B cell (primary cell): ENCODE measurements around the gene MCTS1. TPM values are rescaled to one million over a fixed set of nuclear protein-coding genes. Genes with fewer than 3 reads are reported as not detected.

Source experiments
- ATAC-seq: fragments of 200-7000 bp; cut with Tn5 transposase; one replicate; pipeline ENCODE4 v1.10.0; 2021; ENCODE audit warnings: low read depth, mild to moderate bottlenecking, moderate number of reproducible peaks, moderate library complexity
- CTCF ChIA-PET: fragments of 350-600 bp; sonication (Branson Sonifier 250); formaldehyde crosslinking; loops from one replicate; lab custom pipeline; 2021; ENCODE audit warnings: antibody characterized with exemption, inconsistent platforms; lab: Charles Lee
- POLR2A ChIA-PET: fragments of 350-600 bp; sonication (Branson Sonifier 250); formaldehyde crosslinking; loops from one replicate; lab custom pipeline; 2021; ENCODE audit warnings: antibody characterized with exemption; lab: Charles Lee
- DNase-seq: peaks from one replicate; pipeline ENCODE4 v3.0.0; 2013
- H2AFZ ChIP-seq: 2 replicates; pipeline ENCODE4 v1.6.1; 2012; ENCODE audit warnings: mild to moderate bottlenecking, low read depth, low read length; ENCODE audit not compliant: insufficient read depth, poor library complexity, severe bottlenecking
- H3K27ac ChIP-seq, 2 donors: 1 replicate in 1 of 2; 2 replicates in 1 of 2; pipeline ENCODE4 v1.5.1; 2012 to 2013; ENCODE audit warnings: low read length in 2 of 2, mild to moderate bottlenecking in 2 of 2, moderate library complexity in 1 of 2
- H3K27me3 ChIP-seq, 4 experiments: fragments of 200-600 bp in 1 of 4; sonication (generic) in 1 of 4; replicated peaks in 1 of 4; 1 replicate in 2 of 4; 2 replicates in 2 of 4; pipeline versions ENCODE4 v1.6.1 to v1.7.0; 2013 to 2016; ENCODE audit warnings: low read length in 3 of 4, mild to moderate bottlenecking in 2 of 4, mixed read lengths in 1 of 4, moderate library complexity in 1 of 4; ENCODE audit not compliant: insufficient read depth in 4 of 4, control insufficient read depth in 3 of 4; ENCODE audit errors: control extremely low read depth in 1 of 4
- H3K36me3 ChIP-seq, 2 experiments: replicated peaks in 1 of 2; 1 replicate in 1 of 2; 2 replicates in 1 of 2; pipeline versions ENCODE4 v1.6.1 to v1.7.1; 2013; ENCODE audit warnings: low read length in 1 of 2; ENCODE audit not compliant: insufficient read depth in 2 of 2, control insufficient read depth in 1 of 2; ENCODE audit errors: control extremely low read depth in 1 of 2, extremely low read depth in 1 of 2
- H3K4me1 ChIP-seq, 2 donors: fragments of 200-600 bp in 1 of 2; sonication (generic) in 1 of 2; 1 replicate in 1 of 2; 2 replicates in 1 of 2; pipeline versions ENCODE4 v1.5.1 to v1.6.1; 2013 to 2017; ENCODE audit warnings: low read length in 2 of 2; ENCODE audit not compliant: control insufficient read depth in 2 of 2, insufficient read depth in 2 of 2
- H3K4me2 ChIP-seq: replicated peaks from 2 replicates; pipeline ENCODE3; 2012; ENCODE audit warnings: mild to moderate bottlenecking, low read depth, low read length; ENCODE audit not compliant: poor library complexity, severe bottlenecking
- H3K4me3 ChIP-seq, 5 experiments: fragments of 200-600 bp in 1 of 5; sonication (generic) in 1 of 5; 1 replicate in 3 of 5; 2 replicates in 2 of 5; pipeline versions ENCODE4 v1.5.1 to v1.7.0; 2011 to 2016; ENCODE audit warnings: low read length in 4 of 5, mild to moderate bottlenecking in 4 of 5, low read depth in 2 of 5, control low read depth in 1 of 5, moderate library complexity in 1 of 5; ENCODE audit not compliant: insufficient read depth in 1 of 5; ENCODE audit errors: control extremely low read depth in 1 of 5, extremely low read depth in 1 of 5
- H3K79me2 ChIP-seq: fragments of 200-600 bp; sonication (generic); one replicate; pipeline ENCODE4 v1.6.0; 2016; ENCODE audit warnings: low read length; ENCODE audit not compliant: control insufficient read depth, insufficient read depth
- H3K9ac ChIP-seq: fragments of 200-600 bp; sonication (generic); 2 replicates; pipeline ENCODE4 v1.6.1; 2017; ENCODE audit warnings: mild to moderate bottlenecking, low read length, moderate library complexity
- H3K9me3 ChIP-seq, 3 donors: one replicate each; pipeline versions ENCODE4 v1.6.1 to v1.7.1; 2013; ENCODE audit warnings: low read length in 2 of 3; ENCODE audit not compliant: control insufficient read depth in 2 of 3, insufficient read depth in 1 of 3; ENCODE audit errors: control extremely low read depth in 1 of 3
- H4K20me1 ChIP-seq: 2 replicates; pipeline ENCODE4 v1.6.0; 2012; ENCODE audit warnings: mild to moderate bottlenecking, low read length; ENCODE audit not compliant: insufficient read depth, control insufficient read depth, poor library complexity, severe bottlenecking
- H3K27ac Mint-ChIP-seq: one replicate; pipeline ENCODE4 v1.8.0; 2021; ENCODE audit warnings: mixed read lengths
- H3K27me3 Mint-ChIP-seq: one replicate; pipeline ENCODE4 v1.8.0; 2021; ENCODE audit warnings: mixed read lengths
- H3K4me1 Mint-ChIP-seq: one replicate; pipeline ENCODE4 v1.8.0; 2021; ENCODE audit warnings: mixed read lengths
- H3K4me3 Mint-ChIP-seq: one replicate; pipeline ENCODE4 v1.8.0; 2021; ENCODE audit warnings: mixed read lengths
- H3K9me3 Mint-ChIP-seq: one replicate; pipeline ENCODE4 v1.8.0; 2022; ENCODE audit warnings: mixed read lengths; ENCODE audit not compliant: insufficient read depth
- CTCF ChIP-seq: fragments of 200-600 bp; IDR thresholded peaks from one replicate; pipeline ENCODE4 v1.8.0; 2022; ENCODE audit warnings: antibody characterized with exemption, mild to moderate bottlenecking
- EZH2 ChIP-seq: IDR thresholded peaks from 2 replicates; pipeline ENCODE4 v1.6.1; 2012; ENCODE audit warnings: borderline replicate concordance, low read depth, mild to moderate bottlenecking, moderate library complexity, low read length; ENCODE audit not compliant: insufficient read depth, poor library complexity, severe bottlenecking
- WGBS: methylation state at CpG from one replicate; pipeline ENCODE4 v1.1.5; 2013; ENCODE audit warnings: missing lambda C conversion rate; ENCODE audit not compliant: insufficient coverage; 5-methylcytosine and 5-hydroxymethylcytosine counted together
- intact Hi-C: fragments of 100-400 bp; cut with micrococcal nuclease; formaldehyde crosslinking; loops from one replicate; pipeline ENCODE4 v1.10.0; 2022
- polyA plus RNA-seq: library from polyadenylated mRNA; depleted of rRNA; stranded (reverse); fragments of >200 nt; gene quantifications from 2 replicates; pipeline ENCODE4 v1.2.3, GENCODE V29; 2012
- total RNA-seq, 2 donors: library from RNA; stranded (reverse); fragments of 120-200 nt in 1 of 2; gene quantifications; 1 replicate in 1 of 2; 2 replicates in 1 of 2; pipeline versions ENCODE4 v1.2.3 to v1.2.4, GENCODE V29; 2013 to 2022

The MCTS1 gene
- total and polyA plus RNA-seq, 2 donors (not counting 1 experiment from before 2014, with no cell fraction given), result 20.6 to 25.5 TPM

GRCh38 chrX:120638619-120639018, 34.7 kb downstream of the MCTS1 start:
- H3K27me3 ChIP-seq, result no peaks in the 10 kb centered on the region
- intact Hi-C loops, result loop anchor here (10.0 kb wide), 1 partner anchor 144 kb away; no protein-coding TSS in a partner anchor
- no peak overlapping the region for H3K27ac ChIP-seq
- ChIA-PET POLR2A (no interaction called here), CTCF (no interaction called here)
- H3K9me3 ChIP-seq, result no peaks in the 10 kb centered on the region
- no peak overlapping the region for H3K9ac ChIP-seq
- Mint-ChIP-seq H3K4me1 (peaks cover 8% of the 10 kb centered on the region), H3K27ac (no peak overlapping the region), H3K4me3 (no peak overlapping the region), H3K27me3 (no peaks in the 10 kb centered on the region), H3K9me3 (no peaks in the 10 kb centered on the region)
- H3K4me3 ChIP-seq, result no peak overlapping the region
- H3K79me2 ChIP-seq, result no peaks in the 10 kb centered on the region
- no peak overlapping the region for H3K4me2 ChIP-seq
- H4K20me1 ChIP-seq, result no peaks in the 10 kb centered on the region
- no peak overlapping the region for H2AFZ ChIP-seq
- TF ChIP-seq CTCF, result no peak
- TF ChIP-seq EZH2, result no peak
- H3K4me1 ChIP-seq, result peaks cover 0 to 6% of the 10 kb centered on the region in 2 donors
- ATAC-seq, result no peak
- H3K36me3 ChIP-seq, result no peaks in the 10 kb centered on the region
- WGBS, result no CpG with 5 or more reads among the region's 4 CpGs
- no peak for DNase-seq

GRCh38 chrX:120642871-120643270, 39.0 kb downstream of the MCTS1 start:
- H3K79me2 ChIP-seq, result no peaks in the 10 kb centered on the region
- Mint-ChIP-seq H3K4me3 (no peak overlapping the region), H3K4me1 (peaks cover 1% of the 10 kb centered on the region), H3K27me3 (no peaks in the 10 kb centered on the region), H3K9me3 (no peaks in the 10 kb centered on the region), H3K27ac (no peak overlapping the region)
- DNase-seq (no peak), ATAC-seq (no peak)
- H3K4me1 ChIP-seq, result no peaks in the 10 kb centered on the region
- no peaks in the 10 kb centered on the region for H3K27me3 ChIP-seq
- no peaks in the 10 kb centered on the region for H4K20me1 ChIP-seq
- no peak for TF ChIP-seq CTCF
- no peak for TF ChIP-seq EZH2
- H3K4me2 ChIP-seq, result no peak overlapping the region
- POLR2A ChIA-PET, result no interaction called here
- CTCF ChIA-PET, result interaction anchor here (0.7 kb wide), 1 partner anchor 392 kb away, joined by 3 read pairs; no protein-coding TSS in a partner anchor
- intact Hi-C loops, result no loop called here
- H3K9ac ChIP-seq, result no peak overlapping the region
- H3K27ac ChIP-seq, result no peak overlapping the region
- H3K36me3 ChIP-seq, result no peaks in the 10 kb centered on the region
- H2AFZ ChIP-seq, result no peak overlapping the region
- WGBS, result no CpG with 5 or more reads among the region's 2 CpGs
- H3K9me3 ChIP-seq, result no peaks in the 10 kb centered on the region
- no peak overlapping the region for H3K4me3 ChIP-seq
